Mesenteric fat pad (tissue), 1 donor: ENCODE results near the gene USP53. TPM values are rescaled to one million over a fixed set of nuclear protein-coding genes. Genes with fewer than 3 reads are reported as not detected.
"Not testable (repeated sequence)": the region's sequence is repeated elsewhere in the genome, so short reads cannot be mapped to it uniquely, and the experiment has no call there.

Experiments
- DNase-seq: peaks from one replicate; pipeline ENCODE4 v3.0.0-alpha.2; 2020; ENCODE audit warnings: low spot score
- total RNA-seq: library from RNA; stranded (reverse); fragmentation: NEBNext Ultra II Directional; extraction: Animal tissue kit (Norgen Biotek cat#: 25700); gene quantifications from one replicate; pipeline ENCODE4 v1.2.1, GENCODE V29; 2021
- donor health status: DM: yes; HTN: yes; CAD: no.

The USP53 gene
- total RNA-seq, 1 donor from 2014 or later = 111 TPM

- no peak for DNase-seq
These were observed 15.2 kb downstream of the USP53 start for GRCh38 chr4:119227690-119228089.

- no peak for DNase-seq
These were observed 15.9 kb downstream of the USP53 start for GRCh38 chr4:119228406-119228805.

- DNase-seq = no peak
These were observed 17.6 kb downstream of the USP53 start for GRCh38 chr4:119229908-119230687.

GRCh38 chr4:119231491-119231890 lies 19.0 kb downstream of the USP53 start:
- no peak for DNase-seq

GRCh38 chr4:119232286-119232685 lies 19.8 kb downstream of the USP53 start:
- DNase-seq = no peak

GRCh38 chr4:119233191-119233590 lies 20.7 kb downstream of the USP53 start:
- no peak for DNase-seq

- DNase-seq = no peak
These were observed 21.2 kb downstream of the USP53 start for GRCh38 chr4:119233750-119234149.

- no peak for DNase-seq
These were observed 24.7 kb downstream of the USP53 start for GRCh38 chr4:119237201-119237600.

GRCh38 chr4:119237642-119238041 lies 25.1 kb downstream of the USP53 start:
- no peak for DNase-seq

- DNase-seq = no peak
These were observed 25.7 kb downstream of the USP53 start for GRCh38 chr4:119238068-119238722.

GRCh38 chr4:119240128-119240527 lies 27.6 kb downstream of the USP53 start:
- DNase-seq = no peak

GRCh38 chr4:119240568-119240967 lies 28.1 kb downstream of the USP53 start:
- no peak for DNase-seq

- DNase-seq = no peak
These were observed 29.9 kb downstream of the USP53 start for GRCh38 chr4:119242417-119242816.

GRCh38 chr4:119243868-119244267 lies 31.4 kb downstream of the USP53 start:
- DNase-seq = no peak

- DNase-seq = no peak
These were observed 31.8 kb downstream of the USP53 start for GRCh38 chr4:119244344-119244743.

- no peak for DNase-seq
These were observed 32.3 kb downstream of the USP53 start for GRCh38 chr4:119244832-119245231.

GRCh38 chr4:119246177-119246733 lies 33.7 kb downstream of the USP53 start:
- DNase-seq = no peak

GRCh38 chr4:119251037-119251436 lies 38.5 kb downstream of the USP53 start:
- DNase-seq = not testable (repeated sequence)

GRCh38 chr4:119255223-119255622 lies 42.7 kb downstream of the USP53 start:
- DNase-seq = not testable (repeated sequence)

- DNase-seq = no peak
These were observed 48.0 kb downstream of the USP53 start for GRCh38 chr4:119260528-119260927.

GRCh38 chr4:119261986-119262385 lies 49.5 kb downstream of the USP53 start:
- no peak for DNase-seq

- DNase-seq = no peak
These were observed 52.2 kb downstream of the USP53 start for GRCh38 chr4:119264743-119265142.

- no peak for DNase-seq
These were observed 53.6 kb downstream of the USP53 start for GRCh38 chr4:119266153-119266552.
